ENCODE results near the gene RPS2.
"Not testable (repeated sequence)": the region's sequence is repeated elsewhere in the genome, so short reads cannot be mapped to it uniquely, and the experiment has no call there.

RPS2 gene

DNA sequence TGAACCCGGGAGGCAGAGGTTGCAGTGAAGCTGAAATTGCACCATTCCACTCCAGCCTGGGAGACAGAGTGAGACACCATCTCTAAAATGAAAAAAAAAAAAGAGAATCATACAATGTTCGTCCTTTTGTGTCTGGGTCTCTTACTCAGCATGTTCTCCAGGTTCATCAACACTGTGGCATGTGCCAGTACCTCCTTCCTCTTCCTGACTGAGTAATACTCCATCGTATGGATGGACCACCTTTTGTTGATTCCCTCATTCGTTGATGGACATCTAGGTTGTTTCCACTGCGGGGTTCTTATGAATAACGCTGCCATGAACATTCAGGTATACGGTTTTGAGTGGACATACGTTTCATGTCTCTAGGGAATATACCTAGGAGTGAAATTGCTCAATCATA, 42.3 kb downstream of the RPS2 start:
- TF ChIP-seq, protein P1, sequence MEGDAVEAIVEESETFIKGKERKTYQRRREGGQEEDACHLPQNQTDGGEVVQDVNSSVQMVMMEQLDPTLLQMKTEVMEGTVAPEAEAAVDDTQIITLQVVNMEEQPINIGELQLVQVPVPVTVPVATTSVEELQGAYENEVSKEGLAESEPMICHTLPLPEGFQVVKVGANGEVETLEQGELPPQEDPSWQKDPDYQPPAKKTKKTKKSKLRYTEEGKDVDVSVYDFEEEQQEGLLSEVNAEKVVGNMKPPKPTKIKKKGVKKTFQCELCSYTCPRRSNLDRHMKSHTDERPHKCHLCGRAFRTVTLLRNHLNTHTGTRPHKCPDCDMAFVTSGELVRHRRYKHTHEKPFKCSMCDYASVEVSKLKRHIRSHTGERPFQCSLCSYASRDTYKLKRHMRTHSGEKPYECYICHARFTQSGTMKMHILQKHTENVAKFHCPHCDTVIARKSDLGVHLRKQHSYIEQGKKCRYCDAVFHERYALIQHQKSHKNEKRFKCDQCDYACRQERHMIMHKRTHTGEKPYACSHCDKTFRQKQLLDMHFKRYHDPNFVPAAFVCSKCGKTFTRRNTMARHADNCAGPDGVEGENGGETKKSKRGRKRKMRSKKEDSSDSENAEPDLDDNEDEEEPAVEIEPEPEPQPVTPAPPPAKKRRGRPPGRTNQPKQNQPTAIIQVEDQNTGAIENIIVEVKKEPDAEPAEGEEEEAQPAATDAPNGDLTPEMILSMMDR (IDR thresholded peaks at IDR 0.05; ENCODE audit: insufficient read depth, low read length, poor library complexity, severe bottlenecking) = no peak
- TF ChIP-seq EZH2phosphoT487 (conservative IDR thresholded peaks at IDR 0.05; ENCODE audit: low read length) = no peak
- no peak overlapping the region for H3K4me3 ChIP-seq (ENCODE audit: insufficient read depth, low read length, poor library complexity, severe bottlenecking)
- H3K9me3 ChIP-seq (ENCODE audit: insufficient read depth, low read length) = no peaks in the 10 kb centered on the region
- no peak overlapping the region for H3K4me2 ChIP-seq (ENCODE audit: low read depth, low read length, poor library complexity, severe bottlenecking)
- H3K27ac ChIP-seq (ENCODE audit: low read depth, low read length) = no peak overlapping the region
- no peak overlapping the region for H3K9ac ChIP-seq (ENCODE audit: low read length)
- H4K20me1 ChIP-seq (ENCODE audit: low read depth, low read length) = no peaks in the 10 kb centered on the region
- H3K9me2 ChIP-seq (replicated peaks; ENCODE audit: insufficient read depth, low read length) = no peaks in the 10 kb centered on the region
- no peaks in the 10 kb centered on the region for H3F3A ChIP-seq (ENCODE audit: insufficient read depth)
- H2AFZ ChIP-seq (ENCODE audit: low read depth, low read length, severe bottlenecking) = no peak overlapping the region
- H3K36me3 ChIP-seq (ENCODE audit: low read length) = no peaks in the 10 kb centered on the region
- H3K79me2 ChIP-seq (ENCODE audit: insufficient read depth, low read length) = no peaks in the 10 kb centered on the region
- H3K27me3 ChIP-seq (ENCODE audit: low read length) = no peaks in the 10 kb centered on the region

DNA sequence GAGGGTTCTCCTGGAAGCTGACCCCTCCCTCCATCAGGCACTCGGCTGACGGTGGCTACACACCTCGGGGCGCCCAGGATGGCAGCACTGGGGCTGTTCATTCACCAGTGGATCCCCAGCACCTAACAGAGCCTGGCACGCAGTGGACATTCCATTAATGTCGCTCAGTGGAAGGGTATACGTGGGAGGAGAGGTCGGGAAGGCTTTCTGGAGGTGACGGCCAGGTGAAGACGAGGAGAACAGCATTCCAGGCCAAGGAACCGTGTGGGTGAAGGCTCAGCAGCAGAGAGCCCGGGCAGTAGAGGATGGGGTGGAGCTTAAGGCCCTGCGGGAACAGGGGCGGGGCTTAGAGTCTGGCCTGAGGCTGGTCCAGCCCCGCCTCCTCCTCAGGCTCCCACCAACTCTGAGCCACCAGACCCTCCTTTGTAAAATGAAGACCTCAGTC, 43.9 kb downstream of the RPS2 start:
- no peaks in the 10 kb centered on the region for H4K20me1 ChIP-seq (ENCODE audit: low read depth, low read length)
- no peaks in the 10 kb centered on the region for H3K79me2 ChIP-seq (ENCODE audit: insufficient read depth, low read length)
- no peak overlapping the region for H3K4me3 ChIP-seq (ENCODE audit: insufficient read depth, low read length, poor library complexity, severe bottlenecking)
- no peaks in the 10 kb centered on the region for H3K9me3 ChIP-seq (ENCODE audit: insufficient read depth, low read length)
- H3K9me2 ChIP-seq (replicated peaks; ENCODE audit: insufficient read depth, low read length) = no peaks in the 10 kb centered on the region
- H3K27ac ChIP-seq (ENCODE audit: low read depth, low read length) = no peak overlapping the region
- H3K36me3 ChIP-seq (ENCODE audit: low read length) = no peaks in the 10 kb centered on the region
- H3K4me2 ChIP-seq (ENCODE audit: low read depth, low read length, poor library complexity, severe bottlenecking) = no peak overlapping the region
- no peak overlapping the region for H2AFZ ChIP-seq (ENCODE audit: low read depth, low read length, severe bottlenecking)
- H3F3A ChIP-seq (ENCODE audit: insufficient read depth) = no peaks in the 10 kb centered on the region
- H3K9ac ChIP-seq (ENCODE audit: low read length) = no peak overlapping the region
- no peaks in the 10 kb centered on the region for H3K27me3 ChIP-seq (ENCODE audit: low read length)
- TF ChIP-seq EZH2phosphoT487 (conservative IDR thresholded peaks at IDR 0.05; ENCODE audit: low read length) = no peak
- TF ChIP-seq, protein P1 (IDR thresholded peaks at IDR 0.05; ENCODE audit: insufficient read depth, low read length, poor library complexity, severe bottlenecking) = no peak

DNA sequence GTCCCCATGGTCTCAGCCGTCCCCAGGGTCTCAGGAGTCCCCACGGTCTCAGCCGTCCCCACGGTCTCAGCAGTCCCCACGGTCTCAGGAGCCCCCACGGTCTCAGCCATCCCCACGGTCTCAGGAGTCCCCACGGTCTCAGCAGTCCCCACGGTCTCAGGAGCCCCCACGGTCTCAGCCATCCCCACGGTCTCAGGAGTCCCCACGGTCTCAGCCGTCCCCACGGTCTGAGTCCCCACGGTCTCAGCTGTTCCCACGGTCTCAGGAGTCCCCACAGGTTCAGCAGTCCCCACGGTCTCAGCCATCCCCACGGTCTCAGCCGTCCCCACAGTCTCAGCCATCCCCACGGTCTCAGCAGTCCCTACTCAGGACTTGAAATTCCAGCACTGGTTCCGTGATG, 44.5 kb downstream of the RPS2 start:
- H3K27ac ChIP-seq (ENCODE audit: low read depth, low read length); H3K79me2 ChIP-seq (ENCODE audit: insufficient read depth, low read length); H3K9ac ChIP-seq (ENCODE audit: low read length); H3K36me3 ChIP-seq (ENCODE audit: low read length); H3F3A ChIP-seq (ENCODE audit: insufficient read depth); H4K20me1 ChIP-seq (ENCODE audit: low read depth, low read length); H3K9me2 ChIP-seq (replicated peaks; ENCODE audit: insufficient read depth, low read length); H3K4me3 ChIP-seq (ENCODE audit: insufficient read depth, low read length, poor library complexity, severe bottlenecking); H3K27me3 ChIP-seq (ENCODE audit: low read length); H3K4me2 ChIP-seq (ENCODE audit: low read depth, low read length, poor library complexity, severe bottlenecking); H3K9me3 ChIP-seq (ENCODE audit: insufficient read depth, low read length); H2AFZ ChIP-seq (ENCODE audit: low read depth, low read length, severe bottlenecking): not testable (repeated sequence)

DNA sequence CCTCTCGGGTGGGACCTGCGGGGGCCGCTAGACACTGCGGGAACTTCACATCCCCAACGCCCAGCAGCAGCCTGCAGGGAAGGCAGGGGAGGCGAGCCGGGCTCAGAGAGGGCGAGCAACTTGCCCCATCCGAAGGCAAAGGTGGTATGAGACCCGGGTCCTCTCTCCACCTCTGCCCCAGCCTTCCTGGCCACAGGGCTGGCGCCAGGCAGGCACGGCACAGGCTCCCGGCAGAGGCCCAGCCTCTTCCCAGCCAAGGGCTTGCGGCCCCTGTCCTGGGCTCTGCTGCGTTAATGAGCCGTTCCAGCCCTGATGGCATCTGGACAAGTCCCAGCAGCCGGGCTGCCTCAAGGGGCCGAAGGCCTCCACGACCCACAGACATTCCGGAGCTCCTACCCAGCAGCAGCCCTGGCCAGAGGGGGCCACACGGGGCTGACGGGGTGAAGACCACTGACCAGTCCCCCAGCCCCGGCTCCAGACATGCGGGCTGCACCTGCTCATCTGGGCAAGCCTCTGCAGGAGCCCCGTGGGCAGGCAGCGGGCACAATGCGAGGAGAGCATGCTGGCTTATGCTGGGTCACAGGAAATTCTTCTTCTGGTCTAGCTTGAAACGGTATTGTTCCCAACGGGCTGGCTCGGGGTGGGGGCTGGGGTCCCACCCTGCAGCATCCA, 45.2 kb downstream of the RPS2 start:
- no peaks in the 10 kb centered on the region for H3K9me3 ChIP-seq (ENCODE audit: insufficient read depth, low read length)
- H4K20me1 ChIP-seq (ENCODE audit: low read depth, low read length) = no peaks in the 10 kb centered on the region
- H3K79me2 ChIP-seq (ENCODE audit: insufficient read depth, low read length) = no peaks in the 10 kb centered on the region
- no peak overlapping the region for H2AFZ ChIP-seq (ENCODE audit: low read depth, low read length, severe bottlenecking)
- H3F3A ChIP-seq (ENCODE audit: insufficient read depth) = no peaks in the 10 kb centered on the region
- H3K9me2 ChIP-seq (replicated peaks; ENCODE audit: insufficient read depth, low read length) = no peaks in the 10 kb centered on the region
- no peak overlapping the region for H3K4me3 ChIP-seq (ENCODE audit: insufficient read depth, low read length, poor library complexity, severe bottlenecking)
- no peak overlapping the region for H3K4me2 ChIP-seq (ENCODE audit: low read depth, low read length, poor library complexity, severe bottlenecking)
- H3K36me3 ChIP-seq (ENCODE audit: low read length) = no peaks in the 10 kb centered on the region
- H3K9ac ChIP-seq (ENCODE audit: low read length) = no peak overlapping the region
- TF ChIP-seq, protein P1 (IDR thresholded peaks at IDR 0.05; ENCODE audit: insufficient read depth, low read length, poor library complexity, severe bottlenecking) = no peak
- no peak for TF ChIP-seq EZH2phosphoT487 (conservative IDR thresholded peaks at IDR 0.05; ENCODE audit: low read length)
- H3K27ac ChIP-seq (ENCODE audit: low read depth, low read length) = no peak overlapping the region
- H3K27me3 ChIP-seq (ENCODE audit: low read length) = no peaks in the 10 kb centered on the region
